Progenitor cell of endocrine pancreas (in vitro differentiated cells): ENCODE measurements around the gene NUDT16. TPM values are rescaled to one million over a fixed set of nuclear protein-coding genes. Genes with fewer than 3 reads are reported as not detected.
"Not testable (repeated sequence)": the region's sequence is repeated elsewhere in the genome, so short reads cannot be mapped to it uniquely, and the experiment has no call there.

Experiments
- DNase-seq: peaks from one replicate; pipeline ENCODE4 v3.0.0; 2021; ENCODE audit warnings: low spot score; ENCODE audit not compliant: unreplicated experiment
- H3K27ac Mint-ChIP-seq: 2 replicates; pipeline ENCODE4 v1.8.0; 2021; ENCODE audit warnings: mild to moderate bottlenecking, moderate library complexity, mixed read lengths
- H3K27me3 Mint-ChIP-seq: 2 replicates; pipeline ENCODE4 v1.8.0; 2021; ENCODE audit warnings: mixed read lengths
- H3K36me3 Mint-ChIP-seq: 2 replicates; pipeline ENCODE4 v1.8.0; 2022; ENCODE audit warnings: mixed read lengths; ENCODE audit not compliant: insufficient read depth
- H3K4me1 Mint-ChIP-seq: 2 replicates; pipeline ENCODE4 v1.8.0; 2021; ENCODE audit warnings: low read depth, mixed read lengths
- H3K4me3 Mint-ChIP-seq: 2 replicates; pipeline ENCODE4 v1.8.0; 2021; ENCODE audit warnings: low read depth, mild to moderate bottlenecking, moderate library complexity, mixed read lengths
- H3K9me3 Mint-ChIP-seq: 2 replicates; pipeline ENCODE4 v1.8.0; 2021; ENCODE audit warnings: low read depth, mixed read lengths
- total RNA-seq: library from RNA; stranded (reverse); gene quantifications from 2 replicates; pipeline ENCODE4 v1.2.1, GENCODE V29; 2021
- TF ChIP-seq, protein P1 (sequence below): fragments of 200-600 bp; sonication (generic); IDR thresholded peaks from one replicate; pipeline ENCODE4 v1.5.0; 2021; ENCODE audit warnings: antibody characterized with exemption, mild to moderate bottlenecking; ENCODE audit not compliant: unreplicated experiment

Gene NUDT16
- total RNA-seq, 1 donor from 2014 or later, result 24.6 TPM

- Mint-ChIP-seq H3K27ac (no peak overlapping the region), H3K27me3 (no peaks in the 10 kb centered on the region), H3K4me3 (no peak overlapping the region), H3K9me3 (no peaks in the 10 kb centered on the region), H3K4me1 (peaks cover 11% of the 10 kb centered on the region), H3K36me3 (peaks cover 2% of the 10 kb centered on the region)
- no peak for DNase-seq
- TF ChIP-seq, protein P1, sequence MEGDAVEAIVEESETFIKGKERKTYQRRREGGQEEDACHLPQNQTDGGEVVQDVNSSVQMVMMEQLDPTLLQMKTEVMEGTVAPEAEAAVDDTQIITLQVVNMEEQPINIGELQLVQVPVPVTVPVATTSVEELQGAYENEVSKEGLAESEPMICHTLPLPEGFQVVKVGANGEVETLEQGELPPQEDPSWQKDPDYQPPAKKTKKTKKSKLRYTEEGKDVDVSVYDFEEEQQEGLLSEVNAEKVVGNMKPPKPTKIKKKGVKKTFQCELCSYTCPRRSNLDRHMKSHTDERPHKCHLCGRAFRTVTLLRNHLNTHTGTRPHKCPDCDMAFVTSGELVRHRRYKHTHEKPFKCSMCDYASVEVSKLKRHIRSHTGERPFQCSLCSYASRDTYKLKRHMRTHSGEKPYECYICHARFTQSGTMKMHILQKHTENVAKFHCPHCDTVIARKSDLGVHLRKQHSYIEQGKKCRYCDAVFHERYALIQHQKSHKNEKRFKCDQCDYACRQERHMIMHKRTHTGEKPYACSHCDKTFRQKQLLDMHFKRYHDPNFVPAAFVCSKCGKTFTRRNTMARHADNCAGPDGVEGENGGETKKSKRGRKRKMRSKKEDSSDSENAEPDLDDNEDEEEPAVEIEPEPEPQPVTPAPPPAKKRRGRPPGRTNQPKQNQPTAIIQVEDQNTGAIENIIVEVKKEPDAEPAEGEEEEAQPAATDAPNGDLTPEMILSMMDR, result no peak
Observed at GRCh38 chr3:131357275-131357674, 24.3 kb upstream of the NUDT16 start.

DNA sequence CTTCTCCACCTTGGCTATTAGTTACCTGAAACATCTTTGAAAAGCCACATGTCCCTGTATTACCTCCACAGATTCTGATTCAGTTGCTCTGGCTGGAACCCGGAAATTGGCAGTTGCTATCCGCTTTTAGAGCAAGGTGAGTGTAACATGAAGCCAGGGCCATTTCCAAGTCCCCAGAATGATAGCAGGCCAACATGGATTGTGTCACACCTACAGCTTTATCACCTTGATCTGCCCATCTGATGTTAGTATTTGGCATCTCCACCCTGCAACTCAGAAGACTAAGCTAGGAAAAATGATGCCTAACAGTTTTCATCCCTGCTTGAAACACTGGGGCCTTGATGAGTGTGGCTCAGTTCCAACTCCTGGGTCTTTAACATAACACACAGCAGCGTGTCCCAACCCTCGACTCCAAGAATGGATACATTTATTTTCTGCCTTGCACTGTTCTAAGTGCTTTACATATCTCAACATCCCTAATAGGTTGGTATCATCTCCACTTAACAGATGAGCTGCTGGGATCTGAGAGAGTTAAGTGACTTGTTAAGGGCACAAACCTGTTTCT lies 21.3 kb upstream of the NUDT16 start:
- Mint-ChIP-seq H3K4me1 (peaks cover 9% of the 10 kb centered on the region), H3K4me3 (no peak overlapping the region)

GRCh38 chr3:131361066-131361463 lies 20.5 kb upstream of the NUDT16 start:
- peak overlapping the region; percentile 89 for H3K4me3 Mint-ChIP-seq
- not testable (repeated sequence) for H3K4me1 Mint-ChIP-seq, H3K27me3 Mint-ChIP-seq, DNase-seq, H3K36me3 Mint-ChIP-seq, H3K9me3 Mint-ChIP-seq
- H3K27ac Mint-ChIP-seq, result peak overlapping the region; percentile 97

More for the DNA sequence above, 21.3 kb upstream of the NUDT16 start:
- TF ChIP-seq, protein P1, result no peak
- no peak for DNase-seq
- Mint-ChIP-seq H3K27ac (no peak overlapping the region), H3K27me3 (no peaks in the 10 kb centered on the region), H3K9me3 (peaks cover under 1% of the 10 kb centered on the region), H3K36me3 (peaks cover 5% of the 10 kb centered on the region)

GRCh38 chr3:131361464-131362421 lies 19.8 kb upstream of the NUDT16 start:
- H3K4me3 Mint-ChIP-seq, result peak overlapping the region; percentile 89
- peak; percentile 83 for DNase-seq
- TF ChIP-seq, protein P1, result no peak
- H3K9me3 Mint-ChIP-seq, result peaks cover 7% of the 10 kb centered on the region
- H3K27me3 Mint-ChIP-seq, result no peaks in the 10 kb centered on the region
- H3K4me1 Mint-ChIP-seq, result peaks cover 9% of the 10 kb centered on the region
- peaks cover 5% of the 10 kb centered on the region for H3K36me3 Mint-ChIP-seq
- peak overlapping the region; percentile 97 for H3K27ac Mint-ChIP-seq

DNA sequence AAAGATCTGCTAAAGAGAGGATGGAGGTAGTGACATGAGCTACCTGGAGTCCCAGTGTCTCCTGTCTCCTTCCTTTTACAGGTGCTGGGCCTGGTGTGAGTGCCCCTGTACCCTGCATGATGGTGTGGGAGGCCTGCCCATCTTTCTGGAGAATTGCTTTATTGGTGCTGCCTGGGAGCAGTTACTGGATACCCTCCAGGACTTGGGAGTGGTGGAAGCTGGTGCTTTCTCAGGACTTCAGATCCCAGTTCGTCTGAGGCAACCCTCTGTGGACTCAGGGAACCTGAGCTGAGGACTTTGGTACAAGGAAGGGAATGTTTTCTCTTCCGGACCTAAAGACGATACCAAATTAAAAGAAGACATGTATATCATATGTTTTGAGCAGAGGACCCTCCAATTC lies 18.3 kb upstream of the NUDT16 start:
- H3K27me3 Mint-ChIP-seq, result no peaks in the 10 kb centered on the region
- H3K36me3 Mint-ChIP-seq, result peaks cover 5% of the 10 kb centered on the region
- TF ChIP-seq, protein P1, result no peak
- H3K9me3 Mint-ChIP-seq, result peaks cover 10% of the 10 kb centered on the region
- H3K4me1 Mint-ChIP-seq, result peaks cover 9% of the 10 kb centered on the region
- no peak overlapping the region for H3K27ac Mint-ChIP-seq
- no peak for DNase-seq
- H3K4me3 Mint-ChIP-seq, result no peak overlapping the region
